Activated CD8-positive, alpha-beta memory T cell treated with anti-CD3 and anti-CD28 coated beads for 24 hours (primary cell): Measurements from ENCODE around the gene CDH15.
"Not testable (repeated sequence)": the region's sequence is repeated elsewhere in the genome, so short reads cannot be mapped to it uniquely, and the experiment has no call there.

Source experiments
- DNase-seq: peaks from one replicate; pipeline ENCODE4 v3.0.0-alpha.2; 2020

Gene CDH15

DNA sequence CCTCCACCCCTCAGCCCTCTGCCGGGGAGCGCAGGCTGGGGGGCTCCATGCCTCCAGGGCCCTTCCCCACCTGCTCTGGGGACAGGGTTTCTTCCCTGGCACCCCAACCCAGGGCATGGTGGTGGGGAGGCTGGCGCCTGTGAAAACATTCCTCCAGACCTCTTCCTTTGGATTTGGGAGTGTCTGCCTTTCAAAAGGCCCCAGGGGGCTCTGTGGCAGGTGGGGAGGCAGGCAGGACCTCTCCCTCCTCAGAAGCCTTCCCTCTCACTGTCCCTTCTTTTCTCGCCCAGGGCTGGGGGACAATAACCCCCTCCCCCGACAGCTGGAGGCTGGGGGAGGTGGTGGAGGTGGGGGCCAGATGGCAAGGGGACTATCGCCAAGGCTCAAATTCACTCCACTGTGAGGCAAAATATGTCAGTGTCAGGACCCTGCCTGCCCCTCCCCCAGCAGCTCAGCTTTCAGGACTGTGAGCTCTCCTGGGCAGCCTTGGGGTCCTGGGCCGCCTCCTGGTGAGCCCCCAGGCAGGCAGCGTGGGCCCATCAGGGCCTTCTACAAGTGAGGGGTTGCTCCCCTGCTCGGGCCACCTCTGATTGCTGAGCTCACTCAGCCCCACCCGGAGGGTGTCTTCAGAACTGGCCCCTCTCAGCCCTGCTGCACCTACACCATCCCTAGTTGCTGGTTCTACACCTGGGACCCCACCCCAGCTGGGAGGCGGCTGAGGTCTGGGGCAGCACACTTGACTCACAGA lies 1.8 kb downstream of the CDH15 start:
- no peak for DNase-seq

DNA sequence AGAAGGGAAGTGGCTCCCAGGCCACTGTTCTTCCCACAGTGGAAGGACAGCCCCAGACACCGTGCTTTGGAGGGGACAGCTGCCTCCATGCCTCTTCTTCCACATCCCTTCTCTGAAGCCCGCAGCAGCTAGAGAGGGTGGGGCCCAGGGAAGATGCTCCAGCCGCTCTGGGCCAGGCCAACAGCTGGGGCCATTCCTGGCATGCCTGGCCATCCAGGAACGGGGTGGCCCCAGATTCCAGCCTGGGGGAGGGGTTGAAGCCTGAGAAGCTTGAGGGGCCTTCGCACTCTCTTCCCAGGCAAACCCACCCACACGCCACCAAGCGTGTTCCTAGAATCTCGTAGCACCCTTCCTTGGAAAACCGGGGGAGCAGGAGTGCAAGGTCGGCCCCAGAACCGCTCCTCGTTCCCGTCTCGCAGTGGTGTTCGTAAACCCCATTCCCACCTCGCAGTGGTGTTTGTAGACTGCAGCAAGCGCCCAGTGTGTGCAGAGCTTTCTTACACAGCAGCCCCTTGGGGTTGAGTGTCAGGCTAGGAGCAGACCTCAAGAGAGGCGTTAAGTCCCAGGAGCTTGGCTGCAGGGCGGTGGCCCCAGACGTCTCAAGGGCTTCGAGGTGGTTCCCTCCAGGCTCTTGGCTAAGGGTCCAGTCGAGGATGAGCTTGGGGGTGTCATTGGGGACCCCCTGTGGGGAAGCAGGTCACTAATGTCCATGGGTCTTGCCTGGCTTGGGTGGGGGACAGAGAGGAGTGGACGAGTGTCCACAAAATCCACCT lies 2.7 kb downstream of the CDH15 start:
- no peak for DNase-seq

DNA sequence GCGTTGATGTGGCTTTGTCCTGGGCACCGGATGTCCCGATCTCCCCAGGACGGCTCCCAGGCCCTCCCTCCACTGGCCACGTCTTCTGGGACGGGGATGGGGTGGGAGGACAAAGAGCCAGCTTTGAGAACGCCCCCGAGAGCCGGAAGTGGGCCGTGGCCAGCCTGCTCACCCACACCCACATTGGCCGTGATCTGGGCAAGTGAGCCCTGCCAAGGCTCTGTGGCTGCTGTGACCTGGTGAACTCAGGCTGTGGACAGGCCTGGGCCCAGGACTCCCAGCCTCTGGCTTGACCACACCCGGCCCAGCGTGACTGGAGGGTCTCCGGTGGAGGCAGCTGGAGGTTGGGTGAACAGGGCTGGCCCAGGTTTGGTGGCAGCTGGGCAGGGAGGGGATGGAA lies 3.3 kb downstream of the CDH15 start:
- DNase-seq, result no peak

DNA sequence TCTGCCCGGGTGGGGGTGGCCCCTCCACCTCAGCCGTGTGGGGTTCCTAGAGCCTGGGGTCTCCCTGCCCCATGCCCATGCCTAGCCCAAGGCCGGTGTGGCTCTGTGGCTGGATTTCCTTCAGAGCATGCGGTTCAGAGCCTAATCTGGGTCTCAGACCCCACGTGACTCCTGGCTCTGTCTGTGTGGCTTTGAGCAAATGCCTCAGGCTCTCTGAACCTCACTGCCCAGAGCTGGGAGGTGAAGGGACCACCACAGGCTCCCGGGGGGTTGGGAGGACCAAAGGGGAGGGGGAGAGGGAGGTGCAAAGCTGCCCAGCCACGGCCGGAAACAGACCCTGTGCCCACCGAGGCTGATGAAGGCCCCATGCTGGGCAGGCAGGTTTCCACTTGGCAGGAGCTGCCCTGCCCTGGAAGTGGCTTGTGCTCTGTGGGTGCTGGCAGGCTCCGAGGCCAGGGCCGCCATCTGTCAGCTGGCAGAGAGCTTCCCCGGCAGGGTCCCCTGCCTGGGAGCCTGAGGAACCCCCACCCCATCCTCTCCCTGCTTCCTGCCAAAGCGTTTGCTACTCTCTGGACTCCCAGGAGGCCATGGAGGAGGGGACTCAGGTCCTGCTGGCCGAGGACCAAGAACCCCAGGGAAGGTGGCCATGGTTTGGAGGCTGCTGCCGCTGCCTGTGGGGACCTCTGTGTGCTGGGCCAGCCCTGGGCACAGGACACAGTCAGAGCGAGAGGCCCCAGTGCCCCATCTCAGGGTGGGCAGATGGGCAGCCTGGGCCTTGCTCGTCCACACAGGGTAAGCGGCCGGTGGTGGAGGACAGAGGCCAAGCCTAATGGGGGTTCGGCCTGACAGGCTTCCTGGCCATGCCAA lies 4.0 kb downstream of the CDH15 start:
- DNase-seq, result no peak

DNA sequence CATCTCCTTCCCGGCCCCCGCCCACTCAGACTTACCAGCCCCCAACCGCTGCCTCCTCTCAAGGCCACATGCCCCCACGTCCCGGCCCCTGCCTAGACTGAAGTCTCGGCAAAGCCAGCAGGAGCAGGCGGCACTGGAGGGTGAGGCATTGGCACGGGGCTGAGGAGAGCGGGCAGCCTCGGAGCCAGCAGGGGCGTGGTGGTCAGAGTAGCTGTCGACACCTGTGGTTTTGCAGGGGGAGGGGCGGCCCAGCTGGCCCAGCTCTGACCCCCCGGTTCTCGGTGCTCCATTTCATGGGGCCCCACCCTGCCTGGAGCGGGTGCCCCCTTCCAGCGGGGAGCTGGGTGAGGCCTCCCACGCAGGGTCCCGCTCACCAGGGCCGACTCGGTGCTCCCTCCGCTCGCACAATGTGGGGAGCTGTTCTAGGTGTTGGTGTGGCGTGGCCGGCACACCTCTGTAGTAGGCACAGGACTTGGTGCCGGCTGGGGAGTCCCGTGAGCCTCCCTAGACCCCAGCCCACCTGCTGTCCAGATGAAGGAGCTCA lies 4.7 kb downstream of the CDH15 start:
- no peak for DNase-seq

DNA sequence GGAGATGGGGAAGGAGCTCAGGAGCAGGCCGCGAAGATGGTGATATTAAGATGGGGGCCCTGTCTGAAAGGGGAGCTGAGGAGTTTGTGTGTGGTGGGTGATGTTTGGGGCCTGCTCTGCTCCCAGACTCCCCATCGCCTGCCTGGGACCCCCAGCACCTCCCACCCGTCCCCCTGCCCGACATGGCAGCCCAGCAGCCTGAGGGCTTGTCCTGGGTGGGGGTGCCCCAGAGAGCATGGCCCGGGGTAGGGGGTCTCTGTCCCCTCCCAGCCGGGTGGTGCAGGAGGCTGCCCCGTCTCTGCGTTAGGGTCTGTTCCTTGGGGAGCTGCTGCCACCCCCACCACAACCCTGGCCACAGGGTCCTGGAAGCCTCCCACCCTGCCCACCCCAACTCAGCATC lies 5.2 kb downstream of the CDH15 start:
- no peak for DNase-seq

DNA sequence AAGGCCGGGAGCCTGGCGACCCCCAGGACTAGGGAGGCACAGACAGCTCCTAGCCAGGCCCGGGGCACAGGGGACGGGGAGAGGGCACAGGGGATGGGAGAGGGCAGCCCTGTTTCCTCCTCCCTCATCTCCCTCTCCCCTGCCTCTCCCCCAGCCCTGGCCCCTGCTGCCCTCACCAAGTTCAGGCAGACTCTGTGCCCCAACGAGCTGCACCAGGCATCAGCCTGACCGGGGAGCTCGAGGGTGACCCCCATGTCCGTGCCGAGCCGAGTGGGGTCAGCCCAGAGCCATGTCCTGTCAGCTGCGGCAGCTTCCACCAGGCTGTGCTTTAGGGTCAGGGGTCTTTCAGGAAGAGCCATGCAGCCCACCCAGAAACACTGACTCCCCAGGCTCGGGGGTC lies 6.0 kb downstream of the CDH15 start:
- DNase-seq, result no peak

DNA sequence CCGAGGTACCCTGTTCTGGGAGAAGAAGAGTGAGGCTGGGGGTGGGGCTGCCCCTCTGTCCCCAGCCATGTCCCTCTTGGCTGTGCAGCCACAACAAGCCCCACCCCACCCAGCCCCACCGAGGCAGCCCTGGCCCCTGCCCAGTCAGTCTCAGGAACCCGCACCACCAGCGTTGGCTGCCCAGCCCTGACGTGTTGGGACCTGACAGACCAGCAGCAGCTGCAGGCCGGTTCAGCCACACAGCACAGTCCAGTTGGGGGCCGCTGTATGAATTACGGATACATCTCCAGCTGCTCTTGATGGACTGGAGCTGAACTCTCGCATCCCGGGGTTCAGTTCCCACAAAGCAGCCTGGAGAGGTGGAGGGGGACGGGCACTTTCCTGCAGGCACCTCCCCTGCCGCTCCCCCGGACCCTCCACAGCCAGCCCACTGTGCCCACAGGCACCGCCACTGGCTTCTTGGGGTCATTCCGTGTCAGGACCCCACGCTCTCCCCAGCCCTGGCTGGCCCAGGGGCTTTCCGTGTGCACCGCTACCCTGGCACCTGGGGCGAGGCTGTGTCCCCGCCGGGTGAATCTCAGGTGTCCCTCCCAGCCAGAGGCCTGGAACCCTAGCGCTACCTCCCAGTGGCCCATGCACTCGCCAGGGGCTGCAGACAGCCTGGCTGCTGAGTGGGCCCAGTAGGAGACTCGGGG lies 7.1 kb downstream of the CDH15 start:
- no peak for DNase-seq

DNA sequence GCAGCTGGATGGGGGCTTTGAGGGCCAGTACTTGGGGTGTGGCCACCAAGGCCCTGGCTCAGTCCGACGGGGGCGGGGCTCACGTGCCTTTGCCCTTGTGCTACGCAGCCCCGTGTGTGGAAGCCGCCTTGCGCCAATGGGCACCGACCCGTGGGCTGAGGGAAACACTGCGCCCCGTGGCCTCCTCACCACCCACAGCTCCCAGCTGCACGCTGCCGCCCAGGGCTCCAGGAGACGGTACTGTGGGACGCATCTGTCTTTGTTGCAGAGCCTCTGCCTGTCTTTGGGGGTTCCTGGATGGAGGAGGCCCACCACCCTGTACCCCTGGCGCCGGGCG lies 7.6 kb downstream of the CDH15 start:
- DNase-seq, result no peak

DNA sequence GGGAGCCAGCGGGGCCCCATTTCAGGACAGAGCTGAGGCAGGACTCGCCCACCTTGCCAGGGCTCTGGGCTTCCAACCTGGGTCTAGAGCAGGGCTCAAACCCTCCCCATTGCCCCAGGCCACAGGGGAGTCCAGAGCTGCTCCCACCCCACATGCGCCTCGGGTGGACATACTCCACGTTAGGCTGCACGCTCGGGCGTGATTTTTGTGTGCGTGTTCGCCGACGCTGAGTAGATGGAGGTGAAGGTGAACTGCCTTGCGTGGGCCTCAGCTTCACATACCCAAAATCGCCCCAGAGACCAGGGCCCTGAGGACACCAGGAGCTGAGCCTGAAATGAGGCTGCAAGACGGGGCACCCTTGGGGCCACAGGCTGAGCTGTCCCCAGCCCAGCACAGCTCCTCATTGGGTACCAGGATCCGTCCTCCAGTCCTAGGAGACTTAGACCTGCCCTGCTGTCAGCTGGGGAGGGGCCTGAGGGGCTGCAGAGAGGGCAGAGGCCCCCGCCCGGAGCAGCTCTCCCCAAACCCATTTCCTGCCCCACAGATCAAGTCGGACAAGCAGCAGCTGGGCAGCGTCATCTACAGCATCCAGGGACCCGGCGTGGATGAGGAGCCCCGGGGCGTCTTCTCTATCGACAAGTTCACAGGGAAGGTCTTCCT lies 8.2 kb downstream of the CDH15 start:
- no peak for DNase-seq

DNA sequence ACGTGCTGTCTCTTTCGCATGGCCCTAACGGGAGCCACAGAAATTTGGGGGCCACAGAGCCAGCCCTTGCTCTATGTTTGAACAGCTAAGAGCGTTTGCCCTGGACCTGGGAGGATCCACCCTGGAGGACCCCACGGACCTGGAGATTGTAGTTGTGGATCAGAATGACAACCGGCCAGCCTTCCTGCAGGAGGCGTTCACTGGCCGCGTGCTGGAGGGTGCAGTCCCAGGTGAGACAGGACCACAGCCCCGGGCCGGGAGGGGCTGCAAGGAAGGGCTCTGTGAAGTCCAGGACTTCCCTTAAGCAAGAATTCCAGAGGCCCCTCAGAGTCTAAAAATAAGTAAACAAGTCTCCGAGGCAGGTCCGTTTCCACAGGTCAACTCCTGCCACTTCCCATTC lies 11.9 kb downstream of the CDH15 start:
- DNase-seq, result no peak

DNA sequence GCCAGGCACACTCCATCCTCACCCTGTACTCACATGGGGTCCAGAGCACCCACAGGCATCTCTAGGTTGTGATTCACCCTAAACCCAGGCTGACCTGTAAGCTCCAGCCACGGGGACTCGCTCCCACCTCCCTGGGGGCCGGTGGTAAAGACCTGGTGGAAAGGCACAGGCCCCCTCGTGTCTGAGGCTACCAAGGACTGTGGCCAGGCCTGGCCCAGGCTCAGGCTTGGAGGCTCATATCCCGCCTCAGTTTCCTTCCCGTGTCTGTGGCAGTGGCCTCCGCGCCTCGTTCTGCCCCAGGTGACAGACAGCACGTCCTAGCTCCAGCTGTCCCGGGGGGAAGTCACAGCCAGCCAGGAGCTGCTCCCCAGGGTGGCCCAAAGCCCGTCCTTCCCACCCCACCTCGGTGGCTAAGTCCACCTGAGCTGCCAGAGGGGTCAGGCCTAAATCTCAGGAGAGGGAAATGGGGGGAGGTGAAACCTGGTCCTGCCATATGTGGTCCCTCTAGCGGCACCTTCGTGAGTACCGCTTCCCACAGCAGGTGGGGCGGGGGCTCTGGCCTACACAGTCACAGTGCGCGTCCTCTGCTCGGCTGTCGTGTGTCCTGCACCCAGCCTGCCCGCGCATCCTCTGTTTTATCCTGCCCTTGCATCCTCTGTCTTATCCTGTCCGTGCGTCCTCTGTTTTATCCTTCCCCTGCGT lies 12.6 kb downstream of the CDH15 start:
- no peak for DNase-seq

DNA sequence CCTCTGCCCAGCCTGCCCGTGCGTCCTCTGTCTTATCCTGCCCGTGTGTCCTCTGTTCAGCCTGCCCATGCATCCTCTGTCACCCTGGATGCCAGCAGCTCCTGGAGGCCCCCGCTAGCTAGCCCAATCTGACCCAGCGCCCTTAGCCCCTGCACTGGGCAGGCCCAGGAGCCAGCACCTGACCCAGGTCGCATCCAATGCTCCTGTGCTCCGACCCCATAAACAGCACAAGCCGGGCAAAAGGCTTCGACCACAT lies 13.1 kb downstream of the CDH15 start:
- no peak for DNase-seq

DNA sequence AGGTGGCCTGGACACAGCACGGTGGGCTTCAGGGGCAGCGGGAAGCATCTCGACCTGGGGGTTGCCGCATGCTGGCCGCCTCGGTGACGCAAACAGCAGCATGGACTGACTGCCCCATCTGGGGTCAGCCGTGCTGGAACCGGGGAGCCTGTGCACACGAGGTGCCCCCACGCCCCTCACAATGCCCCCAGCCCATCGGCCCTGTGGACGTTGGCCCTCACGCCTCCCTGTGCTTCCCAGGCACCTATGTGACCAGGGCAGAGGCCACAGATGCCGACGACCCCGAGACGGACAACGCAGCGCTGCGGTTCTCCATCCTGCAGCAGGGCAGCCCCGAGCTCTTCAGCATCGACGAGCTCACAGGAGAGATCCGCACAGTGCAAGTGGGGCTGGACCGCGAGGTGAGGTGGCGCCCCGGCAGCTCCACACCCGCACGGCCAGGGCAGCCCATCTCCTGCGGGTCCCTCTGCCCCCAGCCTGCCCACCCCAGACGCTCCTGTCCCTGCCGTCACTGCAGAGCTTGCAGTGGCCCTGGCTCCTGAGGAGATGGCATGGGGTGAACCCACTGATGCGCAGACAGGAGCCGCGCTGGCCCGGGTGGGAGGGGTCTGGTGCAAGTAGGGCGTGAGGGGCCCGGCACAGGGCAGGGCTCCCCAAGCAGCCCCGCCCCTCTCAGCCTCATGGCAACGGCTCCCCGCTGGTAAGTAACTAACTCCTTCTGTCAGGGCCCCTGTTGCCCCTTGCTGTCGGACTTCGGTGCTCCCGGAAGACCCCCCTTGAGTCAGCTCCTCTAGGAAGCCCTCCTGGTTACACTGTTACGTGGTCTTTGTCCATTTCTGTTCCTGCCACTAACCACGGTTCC lies 13.6 kb downstream of the CDH15 start:
- no peak for DNase-seq

DNA sequence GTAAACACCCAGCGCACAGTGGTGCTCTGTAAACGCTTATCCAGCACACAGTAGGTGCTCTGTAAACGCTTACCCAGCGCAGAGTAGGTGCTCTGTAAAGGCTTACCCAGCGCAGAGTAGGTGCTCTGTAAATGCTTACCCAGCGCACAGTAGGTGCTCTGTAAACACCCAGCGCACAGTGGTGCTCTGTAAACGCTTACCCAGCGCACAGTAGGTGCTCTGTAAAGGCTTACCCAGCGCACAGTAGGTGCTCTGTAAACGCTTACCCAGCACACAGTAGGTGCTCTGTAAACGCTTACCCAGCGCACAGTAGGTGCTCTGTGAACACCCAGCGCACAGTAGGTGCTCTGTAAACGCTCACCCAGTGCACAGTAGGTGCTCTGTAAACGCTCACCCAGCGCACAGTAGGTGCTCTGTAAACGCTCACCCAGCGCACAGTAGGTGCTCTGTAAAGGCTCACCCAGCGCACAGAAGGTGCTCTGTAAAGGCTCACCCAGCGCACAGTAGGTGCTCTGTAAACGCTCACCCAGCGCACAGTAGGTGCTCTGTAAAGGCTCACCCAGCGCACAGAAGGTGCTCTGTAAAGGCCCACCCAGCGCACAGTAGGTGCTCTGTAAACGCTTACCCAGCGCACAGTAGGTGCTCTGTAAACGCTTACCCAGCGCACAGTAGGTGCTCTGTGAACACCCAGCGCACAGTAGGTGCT lies 14.5 kb downstream of the CDH15 start:
- not testable (repeated sequence) for DNase-seq

DNA sequence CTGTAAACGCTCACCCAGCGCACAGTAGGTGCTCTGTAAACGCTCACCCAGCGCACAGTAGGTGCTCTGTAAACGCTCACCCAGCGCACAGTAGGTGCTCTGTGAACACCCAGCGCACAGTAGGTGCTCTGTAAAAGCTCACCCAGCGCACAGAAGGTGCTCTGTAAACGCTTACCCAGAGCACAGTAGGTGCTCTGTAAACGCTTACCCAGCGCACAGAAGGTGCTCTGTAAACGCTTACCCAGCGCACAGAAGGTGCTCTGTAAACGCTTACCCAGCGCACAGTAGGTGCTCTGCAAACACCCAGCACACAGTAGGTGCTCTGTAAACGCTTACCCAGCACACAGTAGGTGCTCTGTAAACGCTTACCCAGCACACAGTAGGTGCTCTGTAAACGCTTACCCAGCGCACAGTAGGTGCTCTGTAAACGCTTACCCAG lies 15.1 kb downstream of the CDH15 start:
- not testable (repeated sequence) for DNase-seq

DNA sequence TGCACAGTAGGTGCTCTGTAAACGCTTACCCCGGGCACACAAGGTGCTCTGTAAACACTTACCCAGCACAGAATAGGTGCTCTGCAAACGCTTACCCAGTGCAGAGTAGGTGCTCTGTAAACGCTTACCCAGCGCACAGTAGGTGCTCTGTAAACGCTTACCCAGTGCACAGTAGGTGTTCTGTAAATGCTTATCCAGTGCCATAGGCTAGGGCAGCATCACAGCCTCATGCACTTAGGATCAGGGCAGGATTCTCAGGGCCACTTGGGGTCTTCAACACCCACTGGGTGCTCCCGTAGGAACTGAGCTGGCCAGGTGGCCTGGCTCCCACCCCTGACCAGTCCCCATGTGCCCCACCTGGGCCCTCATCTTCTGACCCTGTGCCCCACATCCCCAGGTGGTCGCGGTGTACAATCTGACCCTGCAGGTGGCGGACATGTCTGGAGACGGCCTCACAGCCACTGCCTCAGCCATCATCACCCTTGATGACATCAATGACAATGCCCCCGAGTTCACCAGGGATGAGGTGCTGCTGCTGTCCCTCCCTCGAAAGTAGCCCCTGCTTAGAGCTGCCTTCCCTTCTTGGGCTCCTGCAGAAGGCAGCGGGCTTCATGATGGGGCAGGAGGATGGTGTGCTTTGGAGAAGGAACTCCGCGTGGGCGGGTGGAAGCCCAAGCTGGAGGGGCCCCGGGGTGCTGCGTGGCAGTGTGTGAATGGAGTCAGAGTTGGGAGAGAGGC lies 15.7 kb downstream of the CDH15 start:
- no peak for DNase-seq

DNA sequence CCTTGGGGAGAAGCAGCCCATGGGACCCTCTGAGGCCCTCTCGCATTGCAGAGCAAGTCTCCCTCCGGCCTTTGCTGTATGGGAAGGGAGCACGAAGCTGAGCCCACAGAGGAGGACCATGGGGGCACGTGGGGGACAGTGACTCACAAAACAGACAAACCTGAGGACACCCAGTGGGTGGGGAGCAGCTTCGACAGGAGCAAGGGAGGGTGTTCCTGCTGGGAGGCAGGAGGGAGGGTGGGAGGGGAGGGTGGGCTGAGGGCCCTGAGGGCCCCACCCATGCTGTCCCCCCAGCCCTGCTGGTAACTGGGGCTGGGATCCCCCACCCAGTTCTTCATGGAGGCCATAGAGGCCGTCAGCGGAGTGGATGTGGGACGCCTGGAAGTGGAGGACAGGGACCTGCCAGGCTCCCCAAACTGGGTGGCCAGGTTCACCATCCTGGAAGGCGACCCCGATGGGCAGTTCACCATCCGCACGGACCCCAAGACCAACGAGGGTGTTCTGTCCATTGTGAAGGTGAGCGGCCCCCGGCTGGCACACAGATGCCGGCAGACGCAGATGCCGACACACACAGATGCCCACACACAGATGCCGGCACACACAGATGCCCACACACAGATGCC lies 16.3 kb downstream of the CDH15 start:
- DNase-seq, result no peak
